Activated naive CD8-positive, alpha-beta T cell treated with anti-CD3 and anti-CD28 coated beads, Interleukin-2, amount 10 ng/mL, durations not matched to agents 7 days and 5 days (primary cell): ENCODE results near the gene ESRRB. TPM values are rescaled to one million over a fixed set of nuclear protein-coding genes. Genes with fewer than 3 reads are reported as not detected.

Experiments used
- ATAC-seq: fragments of 150-1000 bp; cut with Tn5 transposase; one replicate; pipeline ENCODE4 v1.10.0; 2021; ENCODE audit warnings: low read depth, moderate library complexity
- POLR2A ChIA-PET: fragments of 350-600 bp; sonication (Branson Sonifier 250); formaldehyde crosslinking; loops from one replicate; lab custom pipeline; 2021; ENCODE audit warnings: antibody characterized with exemption; lab: Charles Lee
- DNase-seq: peaks from one replicate; pipeline ENCODE4 v3.0.0; 2021
- H3K27ac Mint-ChIP-seq: one replicate; pipeline ENCODE4 v1.8.0; 2022; ENCODE audit warnings: mild to moderate bottlenecking, mixed read lengths
- H3K27me3 Mint-ChIP-seq: one replicate; pipeline ENCODE4 v1.8.0; 2022; ENCODE audit warnings: mild to moderate bottlenecking, moderate library complexity, mixed read lengths
- H3K36me3 Mint-ChIP-seq: one replicate; pipeline ENCODE4 v1.8.0; 2021; ENCODE audit warnings: mild to moderate bottlenecking, mixed read lengths
- H3K4me1 Mint-ChIP-seq: one replicate; pipeline ENCODE4 v1.8.0; 2021; ENCODE audit warnings: mixed read lengths
- H3K4me3 Mint-ChIP-seq: one replicate; pipeline ENCODE4 v1.8.0; 2022; ENCODE audit warnings: mild to moderate bottlenecking, moderate library complexity, mixed read lengths
- H3K9me3 Mint-ChIP-seq: one replicate; pipeline ENCODE4 v1.8.0; 2021; ENCODE audit warnings: mixed read lengths
- total RNA-seq, 2 experiments: library from RNA; stranded (reverse); gene quantifications; one replicate each; pipeline ENCODE4 v1.2.3, GENCODE V29; 2021

ESRRB gene
- total RNA-seq, 2 experiments from 2014 or later = 0.14 TPM; not detected in 1

DNA sequence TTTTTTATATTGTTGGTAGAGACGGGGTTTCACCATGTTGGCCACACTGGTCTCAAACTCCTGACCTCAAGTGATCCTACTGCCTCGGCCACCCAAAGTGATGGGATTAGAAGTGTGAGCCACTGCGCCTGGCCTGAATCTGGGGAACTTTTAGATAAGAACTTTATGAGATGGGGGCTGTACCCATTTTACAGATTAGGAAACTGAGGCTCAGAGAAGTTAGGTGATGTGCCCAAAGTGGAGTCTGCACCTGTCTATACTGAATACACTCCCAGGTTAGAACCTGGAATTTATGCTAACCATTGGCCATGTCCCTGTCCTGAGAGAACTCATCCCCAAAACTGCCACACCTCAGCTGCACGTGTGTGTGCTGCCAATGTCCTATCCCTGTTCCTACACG lies 81.9 kb downstream of the ESRRB start:
- no peak overlapping the region for H3K4me3 Mint-ChIP-seq
- POLR2A ChIA-PET = no interaction called here
- DNase-seq = no peak

DNA sequence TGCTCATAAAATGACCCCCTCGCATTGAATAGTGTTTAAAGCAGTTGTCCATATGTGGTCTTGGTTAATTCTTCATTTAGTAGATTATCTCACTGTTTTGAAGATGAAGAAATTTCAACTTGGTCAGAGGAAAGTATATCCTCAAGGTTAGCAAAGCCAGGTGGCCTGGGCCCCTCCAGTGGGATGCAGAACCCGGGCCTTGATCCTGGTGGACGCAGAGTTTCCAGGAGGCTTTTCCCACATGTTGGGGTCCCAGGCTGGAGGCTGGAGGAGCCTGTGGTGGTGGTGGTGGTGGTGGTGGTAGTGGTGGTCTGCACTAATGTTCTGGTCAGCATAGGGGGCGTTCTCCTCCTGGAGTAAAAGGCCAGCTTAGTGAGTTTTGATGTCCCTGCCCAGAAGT lies 85.9 kb downstream of the ESRRB start:
- H3K36me3 Mint-ChIP-seq = no peaks in the 10 kb centered on the region
- peaks cover 3% of the 10 kb centered on the region for H3K27me3 Mint-ChIP-seq
- no peak overlapping the region for H3K27ac Mint-ChIP-seq
- no peaks in the 10 kb centered on the region for H3K4me1 Mint-ChIP-seq
- H3K4me3 Mint-ChIP-seq = no peak overlapping the region
- H3K9me3 Mint-ChIP-seq = no peaks in the 10 kb centered on the region
- DNase-seq (no peak), ATAC-seq (no peak)
- POLR2A ChIA-PET = no interaction called here

More for the DNA sequence above, 81.9 kb downstream of the ESRRB start:
- Mint-ChIP-seq H3K9me3 (no peaks in the 10 kb centered on the region), H3K4me1 (no peaks in the 10 kb centered on the region), H3K36me3 (no peaks in the 10 kb centered on the region), H3K27ac (no peak overlapping the region), H3K27me3 (no peaks in the 10 kb centered on the region)
- no peak for ATAC-seq

DNA sequence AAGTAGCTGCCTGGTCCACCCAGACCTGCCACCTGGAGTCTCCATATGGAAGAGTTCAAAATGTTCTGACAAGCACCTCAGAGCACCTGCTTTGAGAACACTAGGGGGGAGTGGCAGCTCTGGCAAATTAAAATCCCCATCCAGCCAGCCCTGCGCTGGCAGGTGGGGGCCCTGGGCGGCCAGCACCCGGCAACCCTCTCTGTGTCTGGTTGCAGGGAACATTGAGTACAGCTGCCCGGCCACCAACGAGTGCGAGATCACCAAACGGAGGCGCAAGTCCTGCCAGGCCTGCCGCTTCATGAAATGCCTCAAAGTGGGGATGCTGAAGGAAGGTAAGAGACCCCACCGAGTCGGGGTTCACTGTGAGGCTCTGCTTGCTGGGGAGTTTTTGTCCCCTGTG lies 86.4 kb downstream of the ESRRB start:
- no peak overlapping the region for H3K27ac Mint-ChIP-seq
- no peaks in the 10 kb centered on the region for H3K4me1 Mint-ChIP-seq
- ATAC-seq (no peak), DNase-seq (no peak)
- no peaks in the 10 kb centered on the region for H3K36me3 Mint-ChIP-seq
- H3K27me3 Mint-ChIP-seq = peaks cover 3% of the 10 kb centered on the region
- H3K9me3 Mint-ChIP-seq = no peaks in the 10 kb centered on the region
- no peak overlapping the region for H3K4me3 Mint-ChIP-seq
- POLR2A ChIA-PET = no interaction called here

DNA sequence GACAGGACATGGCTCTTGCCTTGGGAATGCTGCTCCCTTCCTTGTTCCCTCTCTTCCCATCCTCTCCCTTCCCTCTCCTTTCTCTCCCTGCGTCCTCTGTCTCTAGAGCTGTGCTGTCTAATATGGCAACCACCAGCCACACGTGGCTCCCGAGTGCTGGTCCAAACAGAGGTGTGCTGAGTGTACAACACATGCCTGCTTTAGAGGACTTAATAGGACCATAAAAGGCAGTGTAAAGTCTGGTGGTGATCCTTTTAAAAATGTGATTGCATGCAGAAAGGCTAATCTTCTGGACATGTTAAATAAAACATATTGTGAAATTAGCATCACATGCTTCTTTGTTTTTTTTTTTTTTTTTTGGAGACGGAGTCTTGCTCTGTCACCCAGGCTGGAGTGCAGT lies 87.2 kb downstream of the ESRRB start:
- no peaks in the 10 kb centered on the region for H3K36me3 Mint-ChIP-seq
- no peak overlapping the region for H3K27ac Mint-ChIP-seq
- H3K4me3 Mint-ChIP-seq = no peak overlapping the region
- no peaks in the 10 kb centered on the region for H3K4me1 Mint-ChIP-seq
- DNase-seq (no peak), ATAC-seq (no peak)
- POLR2A ChIA-PET = no interaction called here
- peaks cover 3% of the 10 kb centered on the region for H3K27me3 Mint-ChIP-seq
- H3K9me3 Mint-ChIP-seq = no peaks in the 10 kb centered on the region

DNA sequence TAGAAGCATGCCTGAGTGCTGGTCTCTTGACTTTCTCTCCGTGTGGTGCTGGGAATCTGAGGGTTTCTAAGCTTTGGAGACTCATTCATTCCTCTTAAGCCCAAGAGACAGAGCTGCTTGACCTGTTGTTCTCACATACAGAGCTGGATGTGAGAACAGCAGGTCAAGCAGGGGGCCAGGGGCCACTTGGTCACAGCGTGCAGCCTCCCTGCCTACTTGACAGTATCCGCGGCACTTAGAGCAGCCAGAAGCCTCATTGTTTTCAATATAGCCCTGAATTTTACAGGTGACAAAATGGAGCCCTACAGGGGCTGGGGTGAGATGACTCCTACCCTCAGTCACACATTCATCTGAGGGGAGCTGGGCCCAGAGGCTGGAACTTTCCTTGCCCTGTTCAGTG lies 88.9 kb downstream of the ESRRB start:
- Mint-ChIP-seq H3K4me3 (no peak overlapping the region), H3K27me3 (peaks cover 3% of the 10 kb centered on the region), H3K36me3 (no peaks in the 10 kb centered on the region), H3K4me1 (no peaks in the 10 kb centered on the region), H3K9me3 (no peaks in the 10 kb centered on the region), H3K27ac (no peak overlapping the region)
- ATAC-seq (no peak), DNase-seq (no peak)
- POLR2A ChIA-PET = no interaction called here

DNA sequence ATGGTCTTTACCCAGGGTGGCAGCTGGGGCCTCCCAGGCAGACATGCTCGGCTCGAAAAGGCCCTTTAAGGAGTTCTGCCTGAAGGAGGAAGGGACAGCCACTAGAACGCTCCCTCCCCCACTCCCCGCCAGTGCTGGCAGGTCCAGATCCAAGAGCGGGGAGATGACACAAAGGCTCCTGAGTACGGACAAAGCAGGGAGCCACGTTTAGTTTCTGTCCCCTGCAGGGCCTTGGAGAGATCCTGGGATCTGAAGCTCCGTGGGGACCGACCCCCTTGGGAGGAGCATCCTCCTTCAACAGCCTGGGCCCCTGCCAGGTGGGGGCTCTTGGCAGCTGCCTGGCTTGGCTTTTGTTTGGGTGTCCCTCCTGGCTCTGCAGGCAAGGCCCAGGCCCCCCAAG lies 89.7 kb downstream of the ESRRB start:
- no peaks in the 10 kb centered on the region for H3K4me1 Mint-ChIP-seq
- H3K4me3 Mint-ChIP-seq = no peak overlapping the region
- no peak for DNase-seq
- peaks cover 5% of the 10 kb centered on the region for H3K27me3 Mint-ChIP-seq
- H3K36me3 Mint-ChIP-seq = no peaks in the 10 kb centered on the region
- no peak for ATAC-seq
- no peaks in the 10 kb centered on the region for H3K9me3 Mint-ChIP-seq
- no peak overlapping the region for H3K27ac Mint-ChIP-seq
- POLR2A ChIA-PET = no interaction called here

DNA sequence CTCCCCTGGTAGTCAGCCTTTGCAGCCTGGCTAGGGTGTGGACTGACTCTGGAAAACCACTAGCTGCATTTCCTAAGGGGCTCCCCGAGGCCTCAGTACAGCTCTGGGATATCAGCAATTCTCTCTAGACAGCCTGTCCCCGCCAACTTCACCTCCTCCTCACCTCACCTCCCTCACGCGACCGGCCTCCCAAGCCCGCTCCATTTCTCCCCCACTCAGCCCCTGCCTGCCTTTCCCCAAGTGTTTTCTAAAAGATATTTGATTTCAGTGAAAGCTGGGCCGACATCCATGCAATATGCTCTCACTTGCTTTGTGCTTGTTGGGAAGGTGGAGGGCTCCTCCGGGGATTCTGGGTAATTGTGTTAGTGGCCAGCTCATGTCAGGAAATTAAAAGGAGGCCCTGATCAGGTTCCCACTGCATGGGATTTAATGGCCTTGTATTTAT lies 91.8 kb downstream of the ESRRB start:
- no peak overlapping the region for H3K27ac Mint-ChIP-seq
- H3K36me3 Mint-ChIP-seq = no peaks in the 10 kb centered on the region
- ATAC-seq = no peak
- H3K9me3 Mint-ChIP-seq = no peaks in the 10 kb centered on the region
- DNase-seq = no peak
- H3K27me3 Mint-ChIP-seq = peaks cover 11% of the 10 kb centered on the region
- POLR2A ChIA-PET = no interaction called here
- no peak overlapping the region for H3K4me3 Mint-ChIP-seq
- no peaks in the 10 kb centered on the region for H3K4me1 Mint-ChIP-seq

DNA sequence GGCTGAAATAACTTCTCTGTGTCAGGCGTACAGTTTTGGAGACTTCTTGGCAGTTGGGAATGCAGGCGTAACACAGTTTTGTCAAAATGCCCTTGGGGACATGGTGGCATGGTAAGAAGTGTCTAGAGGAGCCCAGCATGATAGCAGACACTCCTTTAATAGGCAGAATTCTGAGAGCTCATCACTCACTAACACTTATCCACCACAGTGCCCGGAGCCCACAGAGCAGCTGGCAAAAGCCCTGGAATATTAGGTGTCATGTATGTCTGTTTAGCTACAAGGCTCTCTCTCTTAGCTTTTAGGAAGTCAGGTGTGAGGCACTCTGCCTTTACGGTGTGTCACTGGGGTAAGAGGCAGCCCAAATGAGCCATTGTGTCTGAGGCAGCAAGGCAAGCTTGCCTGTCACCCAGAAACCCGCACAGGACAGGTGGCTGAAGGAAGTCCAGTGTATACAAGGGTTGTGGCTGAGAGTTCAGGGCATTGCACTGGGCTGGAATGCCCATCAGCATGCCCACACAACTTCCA lies 96.3 kb downstream of the ESRRB start:
- DNase-seq = no peak
- H3K27me3 Mint-ChIP-seq = peaks cover 17% of the 10 kb centered on the region
- no peak overlapping the region for H3K4me3 Mint-ChIP-seq
- ATAC-seq = no peak
- POLR2A ChIA-PET = no interaction called here
- no peaks in the 10 kb centered on the region for H3K9me3 Mint-ChIP-seq
- H3K36me3 Mint-ChIP-seq = no peaks in the 10 kb centered on the region
- no peak overlapping the region for H3K27ac Mint-ChIP-seq
- H3K4me1 Mint-ChIP-seq = no peaks in the 10 kb centered on the region

DNA sequence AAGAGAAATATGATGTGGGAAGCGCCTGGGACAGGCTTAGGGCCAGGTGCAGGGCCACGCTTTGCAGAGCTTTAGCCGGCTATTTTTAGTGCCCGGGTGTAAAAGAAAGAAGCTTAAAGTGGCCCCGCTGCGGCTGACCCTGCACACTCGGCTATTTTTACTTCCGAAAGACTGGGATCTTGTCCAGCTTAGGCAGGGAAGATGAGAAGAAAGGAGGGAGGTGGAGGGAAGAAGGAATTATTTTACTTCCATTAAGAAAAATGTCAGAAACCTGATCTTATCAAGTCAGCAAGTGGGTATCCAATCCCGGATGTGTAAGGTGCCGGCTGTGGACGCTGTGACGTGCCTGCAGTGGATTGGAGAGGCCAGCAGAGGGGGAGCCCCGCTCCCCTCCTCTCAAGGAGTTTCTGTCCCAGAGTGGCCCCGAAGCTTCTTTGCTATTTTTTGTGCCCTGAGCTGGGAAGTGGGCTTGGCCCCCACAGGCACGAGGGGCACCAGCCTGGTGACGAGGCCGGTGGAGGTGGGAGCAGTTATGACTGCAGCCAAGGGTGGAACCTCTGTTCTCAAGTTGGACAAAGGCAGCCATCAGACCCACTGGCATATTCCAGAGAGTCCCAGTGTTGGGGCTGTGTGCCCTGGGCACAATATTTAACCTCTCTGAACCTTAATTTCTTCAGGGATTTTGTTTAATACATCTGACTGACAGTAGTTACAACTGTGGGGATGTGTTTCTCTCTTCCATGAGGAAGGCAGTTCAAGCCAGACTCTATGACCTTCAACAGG lies 97.7 kb downstream of the ESRRB start:
- POLR2A ChIA-PET = no interaction called here
- H3K36me3 Mint-ChIP-seq = no peaks in the 10 kb centered on the region
- no peak overlapping the region for H3K4me3 Mint-ChIP-seq
- no peak overlapping the region for H3K27ac Mint-ChIP-seq
- H3K4me1 Mint-ChIP-seq = no peaks in the 10 kb centered on the region
- peaks cover 17% of the 10 kb centered on the region for H3K27me3 Mint-ChIP-seq
- no peaks in the 10 kb centered on the region for H3K9me3 Mint-ChIP-seq
- no peak for ATAC-seq
- no peak for DNase-seq

DNA sequence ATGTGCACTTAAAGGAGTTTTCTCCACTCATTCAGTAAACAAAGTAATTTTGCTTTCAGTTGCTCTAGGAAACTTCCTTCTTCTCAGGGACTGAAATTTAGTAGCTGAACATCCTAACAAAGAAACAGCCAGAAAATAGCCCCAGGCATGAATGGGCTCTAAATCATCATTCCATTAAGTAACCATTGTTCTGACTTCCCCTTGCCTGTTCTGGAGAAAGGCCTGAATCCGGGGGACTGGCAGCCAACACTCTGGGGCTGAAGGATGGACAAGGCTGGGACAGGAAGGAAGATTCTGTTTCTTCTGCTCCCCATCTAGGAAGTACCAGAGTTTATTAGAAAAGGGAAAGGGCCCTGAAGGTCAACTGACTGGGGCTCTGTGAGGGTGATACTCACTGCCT lies 104.5 kb downstream of the ESRRB start:
- Mint-ChIP-seq H3K4me3 (no peak overlapping the region), H3K27me3 (peaks cover 3% of the 10 kb centered on the region), H3K4me1 (no peaks in the 10 kb centered on the region), H3K36me3 (no peaks in the 10 kb centered on the region), H3K27ac (no peak overlapping the region), H3K9me3 (no peaks in the 10 kb centered on the region)
- DNase-seq = no peak
- POLR2A ChIA-PET = no interaction called here
- no peak for ATAC-seq

DNA sequence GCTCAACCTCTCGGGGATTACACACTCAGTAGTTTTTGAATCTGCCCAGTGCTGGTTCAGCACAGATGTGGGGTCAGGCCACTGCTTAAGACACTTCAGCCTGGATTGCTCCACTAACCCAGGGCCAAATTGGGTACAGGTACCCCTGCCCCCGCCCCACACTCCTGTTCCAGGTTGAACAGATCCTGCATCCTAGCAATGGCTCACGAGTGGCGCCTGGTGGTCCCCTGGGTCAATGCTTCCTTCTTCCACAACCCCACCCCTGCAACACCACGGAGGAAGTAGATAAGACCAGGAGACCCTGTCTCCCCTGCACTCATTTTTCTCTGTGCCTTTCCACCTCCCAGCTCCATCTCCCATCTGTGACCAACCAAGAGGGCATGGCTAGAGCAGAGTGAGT lies 108.4 kb downstream of the ESRRB start:
- peaks cover 5% of the 10 kb centered on the region for H3K27me3 Mint-ChIP-seq
- no peaks in the 10 kb centered on the region for H3K36me3 Mint-ChIP-seq
- POLR2A ChIA-PET = no interaction called here
- H3K4me1 Mint-ChIP-seq = no peaks in the 10 kb centered on the region
- ATAC-seq (no peak), DNase-seq (no peak)
- no peaks in the 10 kb centered on the region for H3K9me3 Mint-ChIP-seq
- H3K4me3 Mint-ChIP-seq = no peak overlapping the region
- no peak overlapping the region for H3K27ac Mint-ChIP-seq

DNA sequence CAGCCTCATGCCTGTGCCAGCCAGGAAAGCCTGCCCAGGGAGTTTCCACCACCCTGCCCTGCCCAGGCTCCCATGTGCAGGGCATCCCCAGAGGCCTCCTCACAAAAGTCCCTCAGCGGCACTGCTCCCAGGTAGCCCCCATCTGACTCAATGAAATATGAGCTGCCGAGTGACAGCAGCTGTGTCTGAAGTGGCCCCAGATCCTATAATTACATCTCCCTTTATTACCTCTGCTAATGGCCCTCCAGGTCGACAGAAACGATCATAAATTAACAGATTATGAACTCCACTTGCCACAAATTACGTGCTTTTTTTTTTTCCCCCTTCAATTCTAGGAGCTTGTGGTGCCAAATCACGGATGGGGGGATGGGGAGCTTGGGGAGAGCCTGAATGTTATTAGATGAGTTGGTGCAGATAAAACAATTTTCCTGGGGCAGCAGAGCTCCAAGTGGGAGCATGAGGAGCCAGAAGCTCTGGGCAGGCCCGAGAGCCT lies 110.4 kb downstream of the ESRRB start:
- no peaks in the 10 kb centered on the region for H3K9me3 Mint-ChIP-seq
- no peak overlapping the region for H3K4me3 Mint-ChIP-seq
- H3K36me3 Mint-ChIP-seq = no peaks in the 10 kb centered on the region
- H3K27ac Mint-ChIP-seq = no peak overlapping the region
- DNase-seq = no peak
- H3K4me1 Mint-ChIP-seq = no peaks in the 10 kb centered on the region
- POLR2A ChIA-PET = no interaction called here
- no peak for ATAC-seq
- H3K27me3 Mint-ChIP-seq = peaks cover 5% of the 10 kb centered on the region

DNA sequence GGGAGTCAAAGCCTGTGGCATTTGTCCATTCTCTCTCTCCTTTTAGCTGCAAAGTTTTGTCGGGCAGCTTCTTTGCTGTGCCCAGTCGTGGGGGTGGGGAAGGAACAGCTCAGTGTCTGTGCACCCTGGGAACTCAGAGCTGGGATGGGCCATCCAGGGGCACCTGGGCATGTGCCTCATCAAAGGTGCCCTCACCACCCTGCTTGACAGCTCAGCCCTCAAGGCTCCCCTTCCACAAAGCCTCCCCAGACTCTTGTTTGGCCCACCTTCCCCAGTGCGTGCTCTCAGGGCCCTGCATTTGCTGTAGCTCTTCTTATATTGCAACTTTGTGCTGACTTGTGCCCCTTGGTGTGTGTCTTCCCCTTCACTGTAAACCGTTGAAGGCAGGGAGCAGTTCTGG lies 112.6 kb downstream of the ESRRB start:
- H3K36me3 Mint-ChIP-seq = no peaks in the 10 kb centered on the region

DNA sequence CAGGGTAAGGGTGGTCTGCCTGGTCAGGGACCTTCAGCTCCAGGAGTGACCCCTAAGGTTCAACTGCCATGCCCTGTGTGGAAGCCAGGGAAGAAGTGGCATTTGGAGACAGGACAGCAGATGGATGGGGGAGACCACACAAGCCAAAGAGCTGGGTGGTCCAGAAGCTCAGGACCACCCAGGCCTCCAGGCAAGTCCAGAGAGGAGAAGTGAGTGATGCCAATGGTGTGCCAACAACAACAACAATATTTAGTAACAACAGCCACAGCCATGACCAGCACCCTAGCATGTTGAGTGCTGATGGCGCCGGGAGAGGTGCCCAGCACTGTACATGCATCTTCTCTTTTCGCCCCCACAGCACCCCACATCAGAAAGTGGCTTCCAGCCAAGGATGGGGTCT lies 113.7 kb downstream of the ESRRB start:
- no peaks in the 10 kb centered on the region for H3K9me3 Mint-ChIP-seq
- POLR2A ChIA-PET = no interaction called here
- no peak for DNase-seq
- no peaks in the 10 kb centered on the region for H3K36me3 Mint-ChIP-seq
- no peaks in the 10 kb centered on the region for H3K4me1 Mint-ChIP-seq
- H3K27me3 Mint-ChIP-seq = peaks cover 3% of the 10 kb centered on the region
- ATAC-seq = no peak
- H3K4me3 Mint-ChIP-seq = no peak overlapping the region
- H3K27ac Mint-ChIP-seq = no peak overlapping the region

More for the DNA sequence above, 112.6 kb downstream of the ESRRB start:
- no peaks in the 10 kb centered on the region for H3K4me1 Mint-ChIP-seq
- peaks cover 5% of the 10 kb centered on the region for H3K27me3 Mint-ChIP-seq
- DNase-seq = no peak
- no peaks in the 10 kb centered on the region for H3K9me3 Mint-ChIP-seq
- no peak overlapping the region for H3K27ac Mint-ChIP-seq
- no peak for ATAC-seq
- H3K4me3 Mint-ChIP-seq = no peak overlapping the region
- POLR2A ChIA-PET = no interaction called here
